ENCODE results near the gene TMEM117. TPM values are rescaled to one million over a fixed set of nuclear protein-coding genes. Genes with fewer than 3 reads are reported as not detected.
A peak's percentile ranks its signal among the peaks of the same experiment; 100 is the strongest.

The TMEM117 gene
- total RNA-seq, 1 donor from 2014 or later = 11.6 TPM

- no peaks in the 10 kb centered on the region for H3K4me1 Mint-ChIP-seq (ENCODE audit: low read depth)
- no peaks in the 10 kb centered on the region for H3K27me3 Mint-ChIP-seq
- no peak overlapping the region for H3K4me3 Mint-ChIP-seq (ENCODE audit: low read depth)
- H3K27ac Mint-ChIP-seq = no peak overlapping the region
- no peak for TF ChIP-seq CTCF (IDR thresholded peaks at IDR 0.05; ENCODE audit: unreplicated experiment)
- H3K9me3 Mint-ChIP-seq (ENCODE audit: low read depth) = peaks cover 3% of the 10 kb centered on the region
- H3K36me3 Mint-ChIP-seq (ENCODE audit: insufficient read depth) = no peaks in the 10 kb centered on the region
- no peak for DNase-seq (ENCODE audit: low spot score, unreplicated experiment)
Measured at GRCh38 chr12:43988838-43989560, 153.1 kb downstream of the TMEM117 start.

- no peak for TF ChIP-seq CTCF (IDR thresholded peaks at IDR 0.05; ENCODE audit: unreplicated experiment)
Measured at GRCh38 chr12:43992856-43993255, 157.0 kb downstream of the TMEM117 start.

GRCh38 chr12:44000309-44000952 lies 164.6 kb downstream of the TMEM117 start:
- TF ChIP-seq CTCF (IDR thresholded peaks at IDR 0.05; ENCODE audit: unreplicated experiment) = peak; percentile 66
- Mint-ChIP-seq H3K9me3 (ENCODE audit: low read depth) (no peaks in the 10 kb centered on the region), H3K27me3 (no peaks in the 10 kb centered on the region), H3K4me1 (ENCODE audit: low read depth) (no peaks in the 10 kb centered on the region), H3K27ac (peak overlapping the region; percentile 63), H3K4me3 (ENCODE audit: low read depth) (no peak overlapping the region), H3K36me3 (ENCODE audit: insufficient read depth) (no peaks in the 10 kb centered on the region)
- DNase-seq (ENCODE audit: low spot score, unreplicated experiment) = peak; percentile 9

More at GRCh38 chr12:43992856-43993255, 157.0 kb downstream of the TMEM117 start:
- Mint-ChIP-seq H3K4me1 (ENCODE audit: low read depth) (peaks cover 2% of the 10 kb centered on the region), H3K4me3 (ENCODE audit: low read depth) (no peak overlapping the region), H3K9me3 (ENCODE audit: low read depth) (peaks cover 3% of the 10 kb centered on the region), H3K27ac (no peak overlapping the region), H3K27me3 (no peaks in the 10 kb centered on the region), H3K36me3 (ENCODE audit: insufficient read depth) (no peaks in the 10 kb centered on the region)
- DNase-seq (ENCODE audit: low spot score, unreplicated experiment) = no peak

- H3K27me3 Mint-ChIP-seq = no peaks in the 10 kb centered on the region
- H3K4me1 Mint-ChIP-seq (ENCODE audit: low read depth) = no peaks in the 10 kb centered on the region
- DNase-seq (ENCODE audit: low spot score, unreplicated experiment) = no peak
- no peaks in the 10 kb centered on the region for H3K36me3 Mint-ChIP-seq (ENCODE audit: insufficient read depth)
- no peak for TF ChIP-seq CTCF (IDR thresholded peaks at IDR 0.05; ENCODE audit: unreplicated experiment)
- H3K9me3 Mint-ChIP-seq (ENCODE audit: low read depth) = peaks cover under 1% of the 10 kb centered on the region
- H3K27ac Mint-ChIP-seq = no peak overlapping the region
- no peak overlapping the region for H3K4me3 Mint-ChIP-seq (ENCODE audit: low read depth)
Measured at GRCh38 chr12:44002607-44003006, 166.7 kb downstream of the TMEM117 start.

GRCh38 chr12:44003721-44004120 lies 167.8 kb downstream of the TMEM117 start:
- Mint-ChIP-seq H3K4me1 (ENCODE audit: low read depth) (no peaks in the 10 kb centered on the region), H3K9me3 (ENCODE audit: low read depth) (peaks cover 12% of the 10 kb centered on the region), H3K27ac (peak overlapping the region; percentile 14), H3K27me3 (no peaks in the 10 kb centered on the region), H3K4me3 (ENCODE audit: low read depth) (no peak overlapping the region), H3K36me3 (ENCODE audit: insufficient read depth) (peaks cover 6% of the 10 kb centered on the region)
- TF ChIP-seq CTCF (IDR thresholded peaks at IDR 0.05; ENCODE audit: unreplicated experiment) = no peak
- DNase-seq (ENCODE audit: low spot score, unreplicated experiment) = no peak

Data from progenitor cell of endocrine pancreas (in vitro differentiated cells).